ENCODE results near the gene SEMA3C. TPM values are rescaled to one million over a fixed set of nuclear protein-coding genes. Genes with fewer than 3 reads are reported as not detected.
A peak's percentile ranks its signal among the peaks of the same experiment; 100 is the strongest.

The SEMA3C gene
- total RNA-seq, 1 donor from 2014 or later = 91.3 TPM

DNA sequence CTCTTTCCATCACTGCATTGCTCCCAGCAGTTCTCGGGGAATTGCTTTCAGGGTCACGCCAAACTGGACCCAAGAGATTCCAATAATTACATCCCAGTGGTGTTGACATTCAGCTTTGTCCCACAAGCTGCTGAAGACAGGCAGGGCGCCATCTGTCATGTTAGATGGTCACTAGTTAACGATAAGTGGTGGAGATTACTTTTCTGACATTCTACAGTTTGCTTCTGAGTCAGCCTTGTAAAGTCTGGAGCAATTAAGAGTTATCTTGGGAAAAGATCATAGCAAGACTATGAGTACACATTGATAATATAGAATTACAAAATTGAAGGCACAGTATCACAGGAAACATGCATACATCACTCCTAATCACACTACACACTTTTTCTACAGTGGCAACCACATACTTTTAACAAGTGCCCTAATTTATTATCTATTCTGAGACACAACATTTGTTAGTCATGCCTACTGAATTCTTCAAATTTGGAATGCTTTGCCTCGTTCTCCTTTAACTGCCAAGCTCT is 41.9 kb downstream of the SEMA3C start:
- peak overlapping the region; percentile 94 for H3K27ac Mint-ChIP-seq (ENCODE audit: unreplicated experiment)
- peaks cover 7% of the 10 kb centered on the region for H3K27me3 Mint-ChIP-seq (ENCODE audit: unreplicated experiment)
- no peaks in the 10 kb centered on the region for H3K36me3 Mint-ChIP-seq (ENCODE audit: unreplicated experiment)
- DNase-seq = peak; percentile 74
- peaks cover 11% of the 10 kb centered on the region for H3K9me3 Mint-ChIP-seq (ENCODE audit: unreplicated experiment)
- peak overlapping the region; percentile 74 for H3K4me3 Mint-ChIP-seq (ENCODE audit: unreplicated experiment)
- TF ChIP-seq CTCF (IDR thresholded peaks at IDR 0.05; ENCODE audit: partially characterized antibody, unreplicated experiment) = no peak
- peaks cover 54% of the 10 kb centered on the region for H3K4me1 Mint-ChIP-seq (ENCODE audit: low read depth, unreplicated experiment)

DNA sequence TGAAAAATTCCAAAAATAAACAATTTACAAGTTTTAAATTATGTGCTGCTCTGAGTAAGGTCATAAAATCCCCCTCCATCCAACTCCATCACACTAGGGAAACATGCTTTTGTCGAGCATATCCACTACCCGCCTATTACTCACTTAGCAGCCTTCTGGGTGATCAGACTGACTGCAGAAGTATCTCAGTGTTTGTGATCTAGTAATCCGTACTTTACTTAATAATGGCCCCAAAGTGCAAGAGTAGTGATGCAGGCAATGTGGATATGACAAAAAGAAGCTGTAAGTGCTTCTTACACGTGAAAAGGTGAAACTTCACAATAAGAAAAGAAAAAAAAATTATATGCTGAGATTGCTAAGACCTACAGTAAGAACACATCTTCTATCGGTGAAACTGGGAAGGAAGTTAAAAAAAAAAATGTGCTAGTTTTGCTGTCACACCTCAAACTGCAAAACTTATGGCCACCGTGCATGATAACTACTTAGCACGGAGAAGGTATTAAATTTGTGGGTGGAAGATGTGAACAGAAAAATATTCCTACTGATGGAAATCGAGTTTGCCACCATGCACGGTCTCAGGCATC is 43.2 kb downstream of the SEMA3C start:
- H3K27me3 Mint-ChIP-seq (ENCODE audit: unreplicated experiment) = peaks cover 7% of the 10 kb centered on the region
- H3K27ac Mint-ChIP-seq (ENCODE audit: unreplicated experiment) = peak overlapping the region; percentile 93
- TF ChIP-seq CTCF (IDR thresholded peaks at IDR 0.05; ENCODE audit: partially characterized antibody, unreplicated experiment) = no peak
- no peak for DNase-seq
- peaks cover 53% of the 10 kb centered on the region for H3K4me1 Mint-ChIP-seq (ENCODE audit: low read depth, unreplicated experiment)
- peaks cover 11% of the 10 kb centered on the region for H3K9me3 Mint-ChIP-seq (ENCODE audit: unreplicated experiment)
- no peaks in the 10 kb centered on the region for H3K36me3 Mint-ChIP-seq (ENCODE audit: unreplicated experiment)
- H3K4me3 Mint-ChIP-seq (ENCODE audit: unreplicated experiment) = peak overlapping the region; percentile 41

DNA sequence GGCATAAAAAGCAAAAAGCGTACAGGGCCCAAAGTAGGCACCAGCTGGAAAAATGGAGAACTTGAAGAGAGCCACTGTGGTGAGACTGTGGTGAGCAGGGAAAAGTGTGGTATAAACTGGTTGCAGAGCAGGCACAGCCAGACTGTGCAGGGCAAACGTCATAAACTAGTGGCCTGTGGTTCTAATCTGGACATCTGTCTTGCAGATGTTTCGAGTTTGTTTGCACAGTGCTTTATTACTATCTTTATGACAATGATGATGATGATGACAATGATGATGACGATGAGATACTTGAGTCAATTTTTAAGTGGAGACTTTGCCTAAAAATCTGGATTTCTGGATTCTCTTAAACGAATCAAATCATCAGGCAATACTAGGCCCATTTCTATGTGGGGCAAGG is 45.7 kb downstream of the SEMA3C start:
- no peak overlapping the region for H3K4me3 Mint-ChIP-seq (ENCODE audit: unreplicated experiment)
- H3K9me3 Mint-ChIP-seq (ENCODE audit: unreplicated experiment) = peaks cover 11% of the 10 kb centered on the region
- DNase-seq = no peak
- peaks cover 47% of the 10 kb centered on the region for H3K4me1 Mint-ChIP-seq (ENCODE audit: low read depth, unreplicated experiment)
- no peaks in the 10 kb centered on the region for H3K36me3 Mint-ChIP-seq (ENCODE audit: unreplicated experiment)
- peaks cover 7% of the 10 kb centered on the region for H3K27me3 Mint-ChIP-seq (ENCODE audit: unreplicated experiment)
- H3K27ac Mint-ChIP-seq (ENCODE audit: unreplicated experiment) = no peak overlapping the region
- no peak for TF ChIP-seq CTCF (IDR thresholded peaks at IDR 0.05; ENCODE audit: partially characterized antibody, unreplicated experiment)

GRCh38 chr7:80871228-80871627 is 47.6 kb downstream of the SEMA3C start:
- H3K4me3 Mint-ChIP-seq (ENCODE audit: unreplicated experiment) = no peak overlapping the region

More at GRCh38 chr7:80871228-80871627, 47.6 kb downstream of the SEMA3C start:
- H3K27me3 Mint-ChIP-seq (ENCODE audit: unreplicated experiment) = no peaks in the 10 kb centered on the region
- peaks cover 4% of the 10 kb centered on the region for H3K9me3 Mint-ChIP-seq (ENCODE audit: unreplicated experiment)
- H3K4me1 Mint-ChIP-seq (ENCODE audit: low read depth, unreplicated experiment) = peaks cover 42% of the 10 kb centered on the region
- DNase-seq = no peak
- H3K27ac Mint-ChIP-seq (ENCODE audit: unreplicated experiment) = no peak overlapping the region
- TF ChIP-seq CTCF (IDR thresholded peaks at IDR 0.05; ENCODE audit: partially characterized antibody, unreplicated experiment) = no peak
- H3K36me3 Mint-ChIP-seq (ENCODE audit: unreplicated experiment) = no peaks in the 10 kb centered on the region

All from glutamatergic neuron (in vitro differentiated cells).